SU-DHL-6 (cell line): Measurements from ENCODE around the gene SHISA7.

Experiments
- CTCF ChIP-seq: fragments of 200-600 bp; sonication (generic); IDR thresholded peaks from one replicate; pipeline ENCODE4 v1.5.1; 2017; ENCODE audit warnings: antibody characterized with exemption, mild to moderate bottlenecking, low read length, moderate library complexity; ENCODE audit not compliant: insufficient read depth, poor library complexity, severe bottlenecking
- EZH2phosphoT487 ChIP-seq: fragments of 200-600 bp; sonication (generic), shearing (Covaris generic); conservative IDR thresholded peaks from 2 replicates; pipeline ENCODE4 v1.6.1; 2018; ENCODE audit warnings: mild to moderate bottlenecking, antibody characterized with exemption, low read length, moderate library complexity, mixed read lengths

DNA sequence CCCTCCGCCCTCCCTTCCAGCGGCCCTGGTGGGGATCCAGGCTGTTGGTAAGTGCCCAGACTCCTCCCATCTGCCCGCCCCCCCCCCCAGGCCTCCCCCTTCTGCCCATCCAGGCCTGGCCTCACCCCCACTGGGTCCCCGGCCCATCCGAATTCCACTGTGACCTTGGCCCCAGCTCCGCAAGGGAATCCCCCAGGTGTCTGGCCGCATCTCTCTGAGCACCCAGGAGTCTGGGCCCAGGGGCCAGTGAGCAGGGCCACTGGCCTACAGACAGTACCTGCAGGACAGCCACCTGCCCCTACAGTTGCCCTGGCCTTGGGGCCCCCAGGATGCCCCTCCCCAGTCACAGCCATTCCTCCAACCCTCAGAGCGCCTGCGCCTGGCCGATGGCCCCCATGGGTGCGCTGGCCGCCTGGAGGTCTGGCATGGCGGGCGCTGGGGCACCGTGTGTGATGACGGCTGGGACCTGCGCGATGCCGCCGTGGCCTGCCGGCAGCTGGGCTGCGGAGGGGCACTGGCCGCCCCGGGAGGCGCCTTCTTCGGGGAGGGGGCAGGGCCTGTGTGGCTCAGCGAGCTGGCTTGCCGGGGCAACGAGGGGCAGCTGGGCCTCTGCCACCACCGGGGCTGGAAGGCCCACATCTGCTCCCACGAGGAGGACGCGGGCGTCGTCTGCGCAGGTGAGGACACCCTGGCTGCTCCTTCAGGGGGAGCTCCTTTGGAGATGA lies 46.0 kb upstream of the SHISA7 start:
- no peak for TF ChIP-seq CTCF
- TF ChIP-seq EZH2phosphoT487: no peak
